Hepatocyte (in vitro differentiated cells): Measurements from ENCODE around the gene GPD2. TPM values are rescaled to one million over a fixed set of nuclear protein-coding genes. Genes with fewer than 3 reads are reported as not detected.

Experiments used
- DNase-seq: peaks from one replicate; pipeline ENCODE4 v3.0.0-alpha.2; 2016; ENCODE audit warnings: low spot score
- H2AFZ ChIP-seq: fragments of 200-600 bp; sonication (generic); 2 replicates; pipeline ENCODE4 v1.6.0; 2016; ENCODE audit warnings: antibody characterized with exemption, mild to moderate bottlenecking
- H3K27ac ChIP-seq: fragments of 200-600 bp; sonication (generic); 2 replicates; pipeline ENCODE4 v1.5.1; 2016; ENCODE audit warnings: mild to moderate bottlenecking
- H3K27me3 ChIP-seq: fragments of 200-600 bp; sonication (generic); 2 replicates; pipeline ENCODE4 v1.6.1; 2016
- H3K36me3 ChIP-seq: fragments of 200-600 bp; sonication (generic); replicated peaks from 2 replicates; pipeline ENCODE4 v1.5.1; 2016; ENCODE audit warnings: low read depth; ENCODE audit not compliant: insufficient read depth
- H3K4me1 ChIP-seq: fragments of 200-600 bp; sonication (generic); 2 replicates; pipeline ENCODE4 v1.5.1; 2016; ENCODE audit warnings: mild to moderate bottlenecking, moderate library complexity; ENCODE audit not compliant: insufficient read depth
- H3K4me2 ChIP-seq: fragments of 200-600 bp; sonication (generic); 2 replicates; pipeline ENCODE4 v1.6.0; 2016
- H3K4me3 ChIP-seq: fragments of 200-600 bp; sonication (generic); 2 replicates; pipeline ENCODE4 v1.5.1; 2016; ENCODE audit warnings: mild to moderate bottlenecking
- H3K79me2 ChIP-seq: fragments of 200-600 bp; sonication (generic); 2 replicates; pipeline ENCODE4 v1.6.0; 2017; ENCODE audit warnings: mild to moderate bottlenecking
- H3K9me2 ChIP-seq: fragments of 200-600 bp; sonication (generic); replicated peaks from 2 replicates; pipeline ENCODE4 v1.6.0; 2017; ENCODE audit warnings: mild to moderate bottlenecking; ENCODE audit not compliant: insufficient read depth
- H3K9me3 ChIP-seq: fragments of 200-600 bp; sonication (generic); 2 replicates; pipeline ENCODE4 v1.5.1; 2016; ENCODE audit warnings: low read depth, mild to moderate bottlenecking
- H4K20me1 ChIP-seq: fragments of 200-600 bp; sonication (generic); 2 replicates; pipeline ENCODE4 v1.6.0; 2016; ENCODE audit warnings: mild to moderate bottlenecking; ENCODE audit not compliant: insufficient read depth, poor library complexity, severe bottlenecking
- CTCF ChIP-seq: fragments of 200-600 bp; sonication (generic); IDR thresholded peaks from 2 replicates; pipeline ENCODE4 v1.5.1; 2016; ENCODE audit warnings: antibody characterized with exemption, mild to moderate bottlenecking; ENCODE audit not compliant: poor library complexity
- EZH2 ChIP-seq: fragments of 200-600 bp; sonication (generic); IDR thresholded peaks from 2 replicates; pipeline ENCODE4 v1.6.1; 2016; ENCODE audit warnings: antibody characterized with exemption, mild to moderate bottlenecking, borderline replicate concordance
- EZH2phosphoT487 ChIP-seq: fragments of 200-600 bp; sonication (generic); IDR thresholded peaks from one replicate; pipeline ENCODE4 v1.6.1; 2018; ENCODE audit warnings: antibody characterized with exemption, mild to moderate bottlenecking, low read depth, moderate library complexity; ENCODE audit not compliant: unreplicated experiment, severe bottlenecking
- WGBS: methylation state at CpG from one replicate; pipeline ENCODE4 v1.1.6; 2016; ENCODE audit warnings: low lambda C conversion rate; ENCODE audit errors: missing lambda C conversion rate; 5-methylcytosine and 5-hydroxymethylcytosine counted together
- polyA plus RNA-seq: library from polyadenylated mRNA; unstranded; fragments of >200 nt; fragmentation: Nextera tagmentation; extraction: Ambion mirVana; gene quantifications from 2 replicates; pipeline ENCODE4 v1.2.1, GENCODE V29; 2016
- total RNA-seq: library from RNA; depleted of rRNA; stranded (reverse); fragments of >200 nt; gene quantifications from 2 replicates; pipeline ENCODE4 v1.2.3, GENCODE V29; 2014

The GPD2 gene
- total and polyA plus RNA-seq, 2 experiments from 2014 or later, result 10.8 to 71.7 TPM

- H3K9me2 ChIP-seq, result no peaks in the 10 kb centered on the region
- H4K20me1 ChIP-seq, result no peaks in the 10 kb centered on the region
- H3K4me2 ChIP-seq, result peak overlapping the region; percentile 70
- H3K27ac ChIP-seq, result peak overlapping the region; percentile 95
- peak overlapping the region; percentile 72 for H2AFZ ChIP-seq
- H3K79me2 ChIP-seq, result no peaks in the 10 kb centered on the region
- DNase-seq, result peak; percentile 82
- H3K9me3 ChIP-seq, result no peaks in the 10 kb centered on the region
- TF ChIP-seq EZH2 (no peak), EZH2phosphoT487 (no peak), CTCF (no peak)
- no peaks in the 10 kb centered on the region for H3K36me3 ChIP-seq
- peak overlapping the region; percentile 70 for H3K4me3 ChIP-seq
- H3K4me1 ChIP-seq, result peaks cover 9% of the 10 kb centered on the region
- WGBS, result under 1% methylated on average over 36 of the region's 36 CpGs
- H3K27me3 ChIP-seq, result no peaks in the 10 kb centered on the region
Measured at GRCh38 chr2:156399950-156400705, 36.1 kb upstream of the GPD2 start.

GRCh38 chr2:156400706-156401678 is 35.2 kb upstream of the GPD2 start:
- TF ChIP-seq CTCF, result no peak
- TF ChIP-seq EZH2phosphoT487, result no peak
- no peak for TF ChIP-seq EZH2
- peak overlapping the region; percentile 70 for H3K4me3 ChIP-seq
- peak overlapping the region; percentile 72 for H2AFZ ChIP-seq
- peak overlapping the region; percentile 70 for H3K4me2 ChIP-seq
- peak overlapping the region; percentile 95 for H3K27ac ChIP-seq
- H3K36me3 ChIP-seq, result no peaks in the 10 kb centered on the region
- no peaks in the 10 kb centered on the region for H3K9me2 ChIP-seq
- H3K79me2 ChIP-seq, result no peaks in the 10 kb centered on the region
- WGBS, result 2% methylated on average over 19 of the region's 19 CpGs
- H3K4me1 ChIP-seq, result peaks cover 9% of the 10 kb centered on the region
- DNase-seq, result peak; percentile 90
- no peaks in the 10 kb centered on the region for H3K9me3 ChIP-seq
- no peaks in the 10 kb centered on the region for H3K27me3 ChIP-seq
- no peaks in the 10 kb centered on the region for H4K20me1 ChIP-seq

GRCh38 chr2:156401861-156402260 is 34.3 kb upstream of the GPD2 start:
- Histone ChIP-seq H3K4me3 (no peak overlapping the region), H2AFZ (peak overlapping the region; percentile 39)
- WGBS, result 56% methylated on average over 5 of the region's 5 CpGs

More at GRCh38 chr2:156401861-156402260, 34.3 kb upstream of the GPD2 start:
- peak; percentile 30 for DNase-seq
- no peaks in the 10 kb centered on the region for H3K79me2 ChIP-seq
- no peaks in the 10 kb centered on the region for H4K20me1 ChIP-seq
- H3K27me3 ChIP-seq, result no peaks in the 10 kb centered on the region
- no peaks in the 10 kb centered on the region for H3K9me3 ChIP-seq
- TF ChIP-seq CTCF (no peak), EZH2phosphoT487 (no peak), EZH2 (no peak)
- H3K27ac ChIP-seq, result peak overlapping the region; percentile 21
- peaks cover 9% of the 10 kb centered on the region for H3K4me1 ChIP-seq
- H3K9me2 ChIP-seq, result no peaks in the 10 kb centered on the region
- H3K4me2 ChIP-seq, result peak overlapping the region; percentile 70
- no peaks in the 10 kb centered on the region for H3K36me3 ChIP-seq
